Measurements from ENCODE around the gene REXO4. TPM values are rescaled to one million over a fixed set of nuclear protein-coding genes. Genes with fewer than 3 reads are reported as not detected.

REXO4 gene
- total RNA-seq, 4 donors from 2014 or later: 12.1 to 21.9 (median 16.0) TPM

- intact Hi-C loops (cut with DNase I; ENCODE audit: low total_unique reads): no loop called here
- in situ Hi-C loops (cut with MboI; ENCODE audit: low pct_ligation_motif_present in 1 of 4, low pct_unique_long_range_greater_than_20kb in 1 of 4, low sequenced_read_pairs in 3 of 4): no loop called here
- Histone ChIP-seq H3K27me3 (peaks cover 28% of the 10 kb centered on the region), H3K4me1 (peaks cover 4 to 15% (median 15%) of the 10 kb centered on the region in 4 donors), H3K4me3 (peak overlapping the region in 3 of 4 donors; percentile 20 to 44 (median 34)), H3K27ac (no peak overlapping the region), H3K9me3 (no peaks in the 10 kb centered on the region), H3K36me3 (no peaks in the 10 kb centered on the region)
- DNase-seq: peak; percentile 31
- WGBS, 2 donors (ENCODE audit: low coverage in 1 of 2): 2% methylated on average over 9 to 46 of the region's 57 CpGs
- TF ChIP-seq POLR2A (IDR thresholded peaks at IDR 0.05) (no peak), POLR2AphosphoS5 (IDR thresholded peaks at IDR 0.05) (no peak), CTCF (IDR thresholded peaks at IDR 0.05) (no peak), EP300 (IDR thresholded peaks at IDR 0.05; ENCODE audit: low read depth) (no peak)
Measured at GRCh38 chr9:133428617-133429101, 10.8 kb upstream of the REXO4 start.

GRCh38 chr9:133427658-133428348 is 10.0 kb upstream of the REXO4 start:
- Histone ChIP-seq H3K27ac (no peak overlapping the region), H3K4me1 (peaks cover 4 to 15% (median 15%) of the 10 kb centered on the region in 4 donors), H3K4me3 (peak overlapping the region in 1 of 4 donors; percentile 44), H3K9me3 (no peaks in the 10 kb centered on the region), H3K27me3 (peaks cover 28% of the 10 kb centered on the region), H3K36me3 (no peaks in the 10 kb centered on the region)
- TF ChIP-seq POLR2AphosphoS5 (IDR thresholded peaks at IDR 0.05) (no peak), EP300 (IDR thresholded peaks at IDR 0.05; ENCODE audit: low read depth) (no peak), CTCF (IDR thresholded peaks at IDR 0.05) (no peak), POLR2A (IDR thresholded peaks at IDR 0.05) (no peak)
- 62% methylated on average over 10 of the region's 10 CpGs; no CpG with 5 or more reads in 1 of the 2 donors for WGBS, 2 donors (ENCODE audit: low coverage in 1 of 2)
- intact Hi-C loops (cut with DNase I; ENCODE audit: low total_unique reads) (no loop called here), in situ Hi-C loops (cut with MboI; ENCODE audit: low pct_ligation_motif_present in 1 of 4, low pct_unique_long_range_greater_than_20kb in 1 of 4, low sequenced_read_pairs in 3 of 4) (no loop called here)
- DNase-seq: no peak

- in situ Hi-C loops (cut with MboI; ENCODE audit: low pct_ligation_motif_present in 1 of 4, low pct_unique_long_range_greater_than_20kb in 1 of 4, low sequenced_read_pairs in 3 of 4): no loop called here
Measured at GRCh38 chr9:133426011-133426410, 8.2 kb upstream of the REXO4 start.

More at GRCh38 chr9:133426011-133426410, 8.2 kb upstream of the REXO4 start:
- H3K4me3 ChIP-seq: no peak overlapping the region
- H3K36me3 ChIP-seq: no peaks in the 10 kb centered on the region
- TF ChIP-seq EP300 (IDR thresholded peaks at IDR 0.05; ENCODE audit: low read depth): no peak
- TF ChIP-seq CTCF (IDR thresholded peaks at IDR 0.05): no peak
- no peak for TF ChIP-seq POLR2AphosphoS5 (IDR thresholded peaks at IDR 0.05)
- TF ChIP-seq POLR2A (IDR thresholded peaks at IDR 0.05): no peak
- intact Hi-C loops (cut with DNase I; ENCODE audit: low total_unique reads): no loop called here
- peak; percentile 37 for DNase-seq
- 44% methylated on average over 11 of the region's 11 CpGs; no CpG with 5 or more reads in 1 of the 2 donors for WGBS, 2 donors (ENCODE audit: low coverage in 1 of 2)
- H3K27me3 ChIP-seq: peaks cover 28% of the 10 kb centered on the region
- no peaks in the 10 kb centered on the region for H3K9me3 ChIP-seq
- H3K27ac ChIP-seq: no peak overlapping the region
- peaks cover 4 to 18% (median 15%) of the 10 kb centered on the region in 4 donors for H3K4me1 ChIP-seq

Data from transverse colon (tissue), 4 donors.